ENCODE data around the gene RNGTT. TPM values are rescaled to one million over a fixed set of nuclear protein-coding genes. Genes with fewer than 3 reads are reported as not detected.

The RNGTT gene
- total RNA-seq, result 19.3 TPM

DNA sequence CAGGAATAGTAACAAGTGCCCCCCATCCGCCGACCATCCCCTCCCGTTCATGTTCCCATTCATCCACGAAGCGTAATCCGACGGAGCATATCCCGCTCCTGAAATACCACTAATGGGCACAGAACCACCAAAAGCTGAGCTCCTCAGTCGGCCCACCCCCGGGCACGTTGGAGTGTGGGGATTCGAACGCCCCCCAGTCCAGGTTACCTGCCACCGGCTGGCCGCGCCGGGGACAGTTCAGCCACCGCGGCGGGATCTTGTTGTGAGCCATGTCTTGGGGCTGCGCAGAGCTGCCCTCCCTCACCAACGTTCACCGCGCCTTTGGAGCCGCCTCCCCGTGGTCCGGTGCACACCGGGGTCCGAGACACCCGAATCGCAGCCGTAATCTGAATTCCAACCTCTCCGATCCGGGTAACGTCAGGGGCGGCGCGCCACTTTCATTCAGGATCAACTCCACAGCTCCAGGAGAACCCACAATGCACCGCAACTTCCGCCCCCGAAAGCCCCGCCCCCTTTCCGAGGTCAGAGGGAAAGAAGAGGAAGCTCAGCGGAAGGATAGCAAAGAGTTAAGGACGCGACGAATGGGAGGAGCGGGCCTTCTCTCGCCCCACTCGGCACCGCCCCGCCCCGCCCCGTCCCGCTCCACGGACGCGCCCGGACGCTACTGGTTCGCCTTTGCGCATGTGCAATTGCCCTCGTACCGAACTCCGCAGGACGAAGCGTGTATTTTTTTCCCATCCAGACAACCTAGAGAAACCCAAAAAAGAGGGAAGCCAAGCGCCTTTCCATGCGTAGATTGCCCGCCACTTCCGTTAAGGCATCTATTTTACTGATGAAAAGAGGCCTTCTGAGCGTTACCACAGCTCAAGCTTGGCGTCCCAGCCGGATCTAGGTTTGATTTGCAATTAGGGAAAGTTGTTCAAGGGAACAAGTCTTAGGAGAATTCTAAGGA, at the start of gene RNGTT:
RNGTT (minus strand) TSS at position 480 of the 952 bp plus-strand sequence; CDS start at position 271, 209 bp downstream.

Small RNA genes lying within 50 kb of the gene (small RNA-seq; reads per million reads assigned to genes)
- gene AL079342.1 (ENCODE audit: low replicate concordance) (not detected), gene RF00045 (ENCODE audit: low replicate concordance) (not detected)

Other genes with a start within 250 kb of the RNGTT start
- gene PNRC1, start 117.1 kb upstream of the RNGTT start, total RNA-seq, result 182 TPM
- 7.6 TPM for gene SRSF12, start 154.5 kb upstream of the RNGTT start, total RNA-seq
- gene PM20D2, start 182.4 kb upstream of the RNGTT start, total RNA-seq, result 35.8 TPM